CMK (cell line): ENCODE data around the gene CHMP4B.

Source experiments
- DNase-seq: peaks from one replicate; pipeline ENCODE4 v3.0.0-alpha.2; 2010; ENCODE audit warnings: low read depth

The CHMP4B gene

DNA sequence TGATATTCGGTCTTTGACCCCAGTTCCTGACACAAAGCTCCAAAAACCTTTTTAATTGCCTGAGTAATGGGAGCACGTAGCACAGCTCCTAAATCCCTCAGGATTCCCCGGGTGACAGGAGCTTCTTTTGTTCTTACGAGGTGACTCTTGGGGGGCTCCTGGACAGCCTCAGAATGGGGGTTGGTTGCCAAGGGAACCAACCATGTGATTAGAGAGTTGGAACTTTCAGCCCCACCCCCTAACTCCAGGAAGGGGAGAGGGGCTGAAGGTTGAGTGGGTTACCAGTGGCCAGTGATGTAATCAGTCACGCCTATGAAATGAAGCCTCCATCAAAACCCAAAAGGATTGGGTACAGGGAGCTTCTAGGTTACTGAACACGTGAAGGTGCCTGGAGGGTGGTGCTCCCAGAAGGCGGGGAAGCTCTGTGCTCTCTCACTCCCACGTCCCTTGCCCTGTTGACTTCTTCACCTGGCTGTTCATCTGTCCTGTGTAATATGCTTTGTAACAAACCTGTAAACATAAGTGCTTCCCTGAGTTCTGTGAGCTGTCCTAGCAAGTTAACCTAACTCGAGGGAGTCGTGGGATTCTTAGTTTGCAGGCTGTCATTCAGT is 89.5 kb downstream of the CHMP4B start:
- no peak for DNase-seq

DNA sequence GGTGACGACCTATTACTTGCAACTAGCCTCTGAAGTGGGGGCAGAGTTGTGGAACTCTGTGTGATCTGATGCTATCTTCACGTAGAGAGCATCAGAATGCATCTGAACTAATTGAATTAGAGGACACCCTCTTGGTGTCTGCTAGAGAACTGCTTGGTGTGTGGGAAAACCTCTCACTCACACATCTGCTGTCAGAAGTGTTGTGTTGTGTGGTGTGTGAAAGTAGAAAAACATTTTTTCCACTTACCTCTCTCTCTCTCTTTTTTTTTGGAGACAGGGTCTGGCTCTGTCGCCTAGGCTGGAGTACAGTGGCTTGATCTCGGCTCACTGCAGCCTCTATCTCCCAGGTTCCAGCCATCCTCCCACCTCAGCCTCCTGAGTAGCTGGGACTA is 90.0 kb downstream of the CHMP4B start:
- no peak for DNase-seq

DNA sequence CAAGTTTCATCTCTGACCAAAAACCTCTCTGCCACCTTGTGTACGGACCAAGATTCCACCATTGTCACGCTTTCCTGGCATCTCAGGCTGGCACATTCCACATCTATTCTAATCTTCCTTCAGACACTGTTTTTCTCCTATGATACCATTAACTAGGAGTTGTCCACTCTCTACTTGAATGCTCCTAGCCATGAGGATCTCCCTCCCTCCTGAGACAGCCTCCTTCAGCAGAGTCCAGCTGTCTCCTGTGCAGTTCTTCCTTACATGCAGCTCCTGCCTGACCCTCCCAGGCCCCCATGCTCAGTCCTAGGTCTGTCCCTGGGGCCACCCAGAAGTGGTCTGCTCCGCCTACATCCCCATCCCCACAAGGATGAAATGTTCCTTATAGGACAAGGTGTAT is 90.9 kb downstream of the CHMP4B start:
- DNase-seq = no peak
